Measurements from ENCODE around the gene PKMYT1.

- TF ChIP-seq POLR2AphosphoS5 (IDR thresholded peaks at IDR 0.05; ENCODE audit: low read depth, low read length), result no peak
- no peak for TF ChIP-seq POLR2A (IDR thresholded peaks at IDR 0.05; ENCODE audit: low read depth, low read length)
These were observed 37.7 kb upstream of the PKMYT1 start, which contains the start of gene CLDN6 for GRCh38 chr16:3017794-3018506.

Data from GM12891 (cell line).